Endometrium (tissue), 2 donors: ENCODE results near the gene SPRYD3.
"Not testable (repeated sequence)": the region's sequence is repeated elsewhere in the genome, so short reads cannot be mapped to it uniquely, and the experiment has no call there.

Experiments
- FAIRE-seq: peaks from 2 replicates; lab custom pipeline; 2012; peaks lifted over from hg19 to GRCh38; lab: Jason Lieb, UNC
- donor health status: control.
- donor health status: control.

Gene SPRYD3

GRCh38 chr12:53050426-53051057 is 28.6 kb downstream of the SPRYD3 start:
- no peak for FAIRE-seq

DNA sequence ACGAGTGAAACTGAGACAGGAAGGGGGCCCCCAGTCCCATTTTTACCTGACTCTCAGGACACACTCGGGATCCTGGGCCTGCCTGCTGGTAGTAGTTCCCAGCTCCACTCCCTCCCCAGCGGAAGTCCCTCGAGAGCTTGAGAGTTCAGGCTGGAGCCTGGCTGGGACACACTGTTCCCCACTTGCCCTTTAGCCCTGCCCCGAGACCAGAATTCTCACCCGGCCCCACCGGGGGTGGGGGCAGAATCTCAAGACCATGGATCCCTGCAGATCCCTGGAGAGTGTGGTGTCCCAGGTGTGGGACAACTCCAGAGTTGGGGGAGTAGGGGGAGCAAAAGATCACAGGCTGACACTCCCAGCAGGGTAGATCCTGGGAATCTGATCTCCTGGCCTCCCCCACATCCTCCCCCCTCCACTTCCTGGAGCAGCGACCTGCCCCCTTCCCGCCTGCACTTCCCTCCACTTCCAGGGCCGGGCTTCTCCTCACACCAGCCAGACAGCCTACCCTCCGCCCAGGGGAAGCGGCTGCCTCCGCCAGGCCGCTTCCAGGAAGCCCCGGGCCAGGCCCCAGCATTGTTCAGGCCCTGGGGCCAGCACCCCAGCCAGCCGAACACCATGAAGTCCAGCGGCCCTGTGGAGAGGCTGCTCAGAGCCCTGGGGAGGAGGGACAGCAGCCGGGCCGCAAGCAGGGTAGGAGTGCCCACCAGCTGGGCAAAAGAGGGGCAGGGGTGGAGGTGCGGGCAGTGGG is 29.4 kb downstream of the SPRYD3 start, which contains the start of gene TNS2:
Gene TNS2 (plus strand): TSS at position 495 of the 748 bp plus-strand sequence. CDS start 121 bp downstream, at position 616.
- no peak for FAIRE-seq

DNA sequence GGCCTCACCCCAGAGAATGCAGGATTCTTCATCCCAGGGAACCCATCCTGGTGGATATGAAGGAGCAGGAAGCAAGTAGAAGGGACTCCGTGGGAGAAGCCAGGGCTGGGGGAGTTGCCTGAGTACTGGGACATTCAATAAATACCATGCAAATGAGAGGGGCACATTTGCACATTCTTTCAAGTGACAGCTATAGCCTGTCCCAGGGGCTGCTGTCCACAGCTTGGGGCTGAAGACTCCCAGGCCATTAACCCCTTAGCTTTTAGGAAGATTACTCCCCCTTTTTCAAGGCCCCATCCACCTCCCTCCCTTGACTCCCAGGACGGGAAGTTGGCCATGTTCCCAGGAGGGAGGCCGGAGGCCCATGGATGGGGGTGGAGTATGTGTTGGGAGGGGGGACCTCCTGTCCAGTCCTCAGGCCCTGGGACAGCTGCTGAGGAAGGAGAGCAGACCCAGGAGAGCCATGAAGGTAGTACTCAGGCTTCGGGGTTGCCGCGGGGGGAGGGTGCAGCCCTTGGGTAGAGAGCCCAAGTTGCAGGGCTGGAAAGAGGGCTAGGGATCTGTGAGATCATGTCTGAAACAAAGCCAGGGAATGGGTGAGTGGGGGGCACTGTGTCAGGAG is 30.3 kb downstream of the SPRYD3 start:
- FAIRE-seq: no peak

GRCh38 chr12:53048033-53048779 is 31.0 kb downstream of the SPRYD3 start:
- no peak for FAIRE-seq

- no peak for FAIRE-seq
These were observed 31.8 kb downstream of the SPRYD3 start for GRCh38 chr12:53047221-53048032.

DNA sequence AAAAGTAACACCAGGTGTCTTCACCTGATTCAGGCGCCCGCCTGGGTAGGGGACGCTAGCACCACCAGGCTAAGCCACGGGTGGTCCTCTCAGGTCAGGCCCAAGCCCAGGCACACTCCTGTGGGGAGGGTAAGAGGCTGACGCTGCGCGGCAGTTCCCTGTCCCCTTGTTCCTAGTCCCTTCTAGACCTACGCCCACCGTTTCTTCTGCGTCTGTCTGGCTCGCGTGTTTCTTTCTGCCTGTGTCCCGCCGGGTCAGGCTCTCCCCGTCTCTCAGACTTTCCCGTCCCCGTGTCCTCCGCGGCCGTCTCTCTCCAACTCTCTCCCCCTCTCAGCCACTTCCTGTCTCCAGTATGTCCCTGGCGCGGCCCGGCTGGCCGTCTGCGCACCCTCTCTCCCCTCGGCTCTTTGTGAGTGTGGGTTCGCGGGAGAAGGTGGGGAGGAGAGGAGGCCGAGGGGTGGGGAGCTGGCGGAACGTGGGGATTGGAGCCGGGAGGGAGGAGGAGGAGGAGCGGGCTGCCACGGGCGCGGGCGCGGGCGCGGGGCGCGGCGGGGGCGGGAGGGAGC is 32.5 kb downstream of the SPRYD3 start:
- no peak for FAIRE-seq

DNA sequence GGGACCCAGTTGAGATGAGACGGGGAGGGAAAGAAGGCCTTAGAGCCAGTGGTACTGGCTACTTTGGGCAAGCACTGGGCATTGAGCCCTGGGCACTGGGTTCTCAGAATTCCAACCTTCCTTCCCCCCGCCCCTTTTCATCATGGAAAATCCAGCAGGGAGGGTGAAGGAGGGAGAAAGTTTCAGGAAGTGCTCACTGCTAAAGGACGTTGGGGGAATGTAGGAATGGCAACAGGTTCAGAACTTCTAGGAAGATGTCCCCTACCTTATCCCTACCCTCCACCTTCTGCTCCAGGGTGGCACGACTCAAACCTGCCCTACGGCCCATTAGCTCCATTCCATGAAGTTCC is 33.5 kb downstream of the SPRYD3 start:
- FAIRE-seq: no peak

- no peak for FAIRE-seq
These were observed 34.1 kb downstream of the SPRYD3 start for GRCh38 chr12:53044896-53045695.

DNA sequence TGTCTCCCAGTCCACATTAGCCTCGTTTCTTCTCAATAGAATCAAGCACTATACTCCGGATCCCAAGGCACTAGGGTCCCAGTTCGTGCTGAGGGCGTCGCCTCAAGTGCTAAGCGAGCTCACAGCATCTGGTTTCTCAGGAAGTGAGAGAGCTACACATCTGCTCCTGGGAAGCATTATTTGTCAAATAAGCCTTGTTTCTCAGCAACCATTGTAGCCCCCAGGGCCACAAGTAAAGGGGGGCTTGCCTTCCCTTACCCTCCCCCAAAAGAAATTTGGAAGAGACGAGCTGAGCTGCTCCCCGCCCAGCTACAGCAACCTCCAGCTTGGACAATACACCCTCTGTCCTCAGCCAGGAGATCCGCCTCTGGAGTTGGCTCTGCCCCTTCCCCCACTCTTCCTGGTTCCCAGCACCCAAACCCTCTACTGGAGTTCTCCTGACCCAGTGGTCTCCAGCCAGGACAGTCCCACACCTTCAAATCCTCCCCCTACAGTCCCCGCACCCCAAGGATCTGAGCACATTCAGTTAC is 35.1 kb downstream of the SPRYD3 start:
- FAIRE-seq: no peak

- no peak for FAIRE-seq
These were observed 36.4 kb downstream of the SPRYD3 start for GRCh38 chr12:53042607-53043454.

DNA sequence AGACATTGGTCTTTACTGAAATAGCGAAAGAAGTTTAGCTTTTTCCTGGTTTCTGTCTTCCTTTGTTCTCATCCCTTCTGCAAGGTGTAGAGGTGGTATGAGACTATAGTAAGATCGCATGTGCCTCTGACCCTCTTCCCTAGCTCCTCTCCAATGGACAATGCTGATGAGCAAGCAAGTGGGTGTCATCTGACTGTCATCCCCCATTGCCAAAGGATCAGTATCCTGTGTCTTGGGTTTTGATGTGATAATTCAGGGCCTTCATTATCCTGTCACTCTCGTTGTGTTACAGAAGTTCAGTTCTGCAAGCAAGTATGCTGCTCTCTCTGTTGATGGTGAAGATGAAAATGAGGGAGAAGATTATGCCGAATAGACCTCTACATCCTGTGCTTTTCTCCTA is 39.3 kb downstream of the SPRYD3 start:
- no peak for FAIRE-seq

DNA sequence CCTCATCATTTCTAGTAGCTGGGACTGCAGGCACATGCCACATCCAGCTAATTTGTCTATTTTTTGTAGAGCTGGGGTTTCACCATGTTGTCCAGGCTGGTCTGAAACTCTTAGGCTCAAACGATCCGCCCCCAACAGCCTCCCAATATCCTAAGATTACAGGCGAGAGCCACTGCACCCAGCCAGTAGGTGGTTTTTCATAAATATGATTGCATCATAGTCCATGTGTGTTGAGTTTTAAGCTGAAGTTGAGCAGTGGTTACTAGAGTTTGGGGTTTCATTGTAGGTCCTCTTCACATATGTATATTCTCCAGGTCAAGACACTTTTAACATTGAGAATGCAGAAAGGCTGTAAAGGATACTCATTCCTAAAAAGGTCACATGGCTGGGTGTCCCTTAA is 42.4 kb downstream of the SPRYD3 start:
- FAIRE-seq: no peak

GRCh38 chr12:53034459-53034858 is 44.7 kb downstream of the SPRYD3 start:
- FAIRE-seq: no peak

- not testable (repeated sequence) for FAIRE-seq
These were observed 45.4 kb downstream of the SPRYD3 start for GRCh38 chr12:53033832-53034231.

DNA sequence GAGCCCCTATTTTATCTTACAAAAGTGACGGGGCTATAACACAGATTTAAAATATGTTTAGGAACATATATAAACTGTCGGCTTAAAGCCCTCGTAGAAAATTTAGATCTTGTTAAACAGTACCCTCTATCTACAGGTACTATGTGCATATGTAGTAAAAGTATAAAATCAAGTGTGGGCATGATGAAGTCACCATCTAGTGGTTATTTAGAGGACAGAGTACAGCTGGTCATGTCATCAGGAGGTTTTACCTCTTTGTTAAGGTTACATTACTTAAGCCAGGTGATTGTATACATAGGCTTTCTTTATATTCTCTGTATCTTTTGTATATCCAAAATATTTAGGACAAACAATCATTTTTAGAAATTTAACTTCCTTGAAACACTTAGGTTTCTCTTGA is 47.6 kb downstream of the SPRYD3 start:
- no peak for FAIRE-seq

DNA sequence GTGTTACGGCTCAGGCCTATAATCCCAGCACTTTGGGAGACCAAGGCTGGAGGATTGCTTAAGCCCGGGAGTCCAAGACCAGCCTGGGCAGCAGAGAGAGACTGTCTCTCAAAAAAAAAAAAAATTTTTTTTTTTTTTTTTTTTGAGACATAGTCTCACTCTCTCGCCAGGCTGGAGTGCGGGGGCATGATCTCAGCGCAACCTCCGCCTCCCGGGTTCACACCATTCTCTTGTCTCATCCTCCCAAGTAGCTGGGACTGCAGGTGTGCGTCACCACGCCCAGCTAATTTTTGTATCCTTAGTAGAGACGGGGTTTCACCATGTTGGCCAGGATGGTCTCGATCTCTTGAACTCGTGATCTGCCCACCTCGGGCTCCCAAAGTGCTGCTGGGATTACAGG is 52.2 kb downstream of the SPRYD3 start:
- not testable (repeated sequence) for FAIRE-seq

GRCh38 chr12:53025250-53025649 is 53.9 kb downstream of the SPRYD3 start:
- FAIRE-seq: no peak

DNA sequence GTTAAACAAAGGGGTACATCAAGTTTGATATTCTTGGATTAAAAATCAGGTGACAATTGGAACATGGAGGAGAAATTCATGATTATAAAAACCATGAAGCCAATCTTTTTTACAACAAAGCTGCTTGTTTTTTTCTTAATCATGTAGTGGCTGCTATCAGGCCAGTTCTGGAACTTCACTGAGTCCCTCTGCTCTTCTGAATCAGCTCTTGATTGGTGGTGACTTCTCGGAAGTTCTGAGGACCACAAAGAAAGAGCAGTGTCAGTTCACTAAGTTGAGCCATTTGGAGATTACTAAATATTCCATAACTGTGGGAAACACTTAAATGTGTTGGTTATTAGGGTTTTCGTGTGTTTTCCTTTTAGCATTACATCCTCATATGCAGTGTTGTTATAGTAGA is 64.5 kb downstream of the SPRYD3 start:
- no peak for FAIRE-seq
